Keratinocyte (primary cell): ENCODE results near the gene NHP2. TPM values are rescaled to one million over a fixed set of nuclear protein-coding genes. Genes with fewer than 3 reads are reported as not detected.
A peak's percentile ranks its signal among the peaks of the same experiment; 100 is the strongest.

Experiments used
- DNase-seq: peaks from one replicate; pipeline ENCODE4 v3.0.0-alpha.2; 2011; ENCODE audit warnings: low read depth, missing footprints, low spot score
- FAIRE-seq: peaks from 2 replicates; lab custom pipeline; 2011; peaks lifted over from hg19 to GRCh38; lab: Jason Lieb, UNC
- H2AFZ ChIP-seq: 2 replicates; pipeline ENCODE4 v1.6.0; 2012; ENCODE audit warnings: low read length, control low read depth, inconsistent platforms; ENCODE audit not compliant: control insufficient read depth
- H3K27ac ChIP-seq: 2 replicates; pipeline ENCODE4 v1.5.1; 2011; ENCODE audit warnings: low read length; ENCODE audit not compliant: control insufficient read depth, insufficient read depth
- H3K27me3 ChIP-seq: 3 replicates; pipeline ENCODE4 v1.6.0; 2011; ENCODE audit warnings: low read length; ENCODE audit not compliant: control insufficient read depth, insufficient read depth; ENCODE audit errors: extremely low read depth
- H3K36me3 ChIP-seq, 2 experiments: 2 replicates in 1 of 2; 3 replicates in 1 of 2; pipeline ENCODE4 v1.5.1; 2011; ENCODE audit warnings: low read length in 2 of 2, mild to moderate bottlenecking in 1 of 2; ENCODE audit not compliant: control insufficient read depth in 2 of 2, insufficient read depth in 2 of 2; ENCODE audit errors: extremely low read depth in 1 of 2
- H3K4me1 ChIP-seq: 3 replicates; pipeline ENCODE4 v1.5.1; 2011; ENCODE audit warnings: low read length; ENCODE audit not compliant: control insufficient read depth, insufficient read depth; ENCODE audit errors: extremely low read depth
- H3K4me2 ChIP-seq: 3 replicates; pipeline ENCODE4 v1.6.0; 2011; ENCODE audit warnings: low read depth, low read length; ENCODE audit not compliant: control insufficient read depth, insufficient read depth; ENCODE audit errors: extremely low read depth
- H3K4me3 ChIP-seq, 3 experiments: fragments of 200-600 bp in 1 of 3; sonication (generic) in 1 of 3; 2 replicates in 2 of 3; 3 replicates in 1 of 3; pipeline ENCODE4 v1.5.1; 2011 to 2016; ENCODE audit warnings: low read length in 3 of 3, mild to moderate bottlenecking in 3 of 3, control low read depth in 2 of 3, inconsistent platforms in 1 of 3, low read depth in 1 of 3, mixed read lengths in 1 of 3, mixed run types in 1 of 3, moderate library complexity in 1 of 3; ENCODE audit not compliant: control insufficient read depth in 2 of 3, insufficient read depth in 2 of 3; ENCODE audit errors: extremely low read depth in 1 of 3
- H3K79me2 ChIP-seq: 2 replicates; pipeline ENCODE4 v1.6.0; 2012; ENCODE audit warnings: low read length; ENCODE audit not compliant: control insufficient read depth, insufficient read depth
- H3K9ac ChIP-seq: 3 replicates; pipeline ENCODE4 v1.6.0; 2011; ENCODE audit warnings: low read length; ENCODE audit not compliant: control insufficient read depth, insufficient read depth; ENCODE audit errors: extremely low read depth
- H3K9me1 ChIP-seq: 3 replicates; pipeline ENCODE4 v1.6.0; 2011; ENCODE audit warnings: low read length; ENCODE audit not compliant: control insufficient read depth, insufficient read depth; ENCODE audit errors: extremely low read depth
- H3K9me3 ChIP-seq: 2 replicates; pipeline ENCODE4 v1.5.1; 2012; ENCODE audit warnings: low read depth, low read length; ENCODE audit not compliant: control insufficient read depth
- H4K20me1 ChIP-seq: 3 replicates; pipeline ENCODE4 v1.6.0; 2011; ENCODE audit warnings: low read length; ENCODE audit not compliant: control insufficient read depth, insufficient read depth; ENCODE audit errors: extremely low read depth
- CTCF ChIP-seq, 3 experiments: IDR thresholded peaks in 1 of 3; conservative IDR thresholded peaks in 1 of 3; optimal IDR thresholded peaks in 1 of 3; 2 replicates in 2 of 3; 3 replicates in 1 of 3; pipeline versions ENCODE3 to v1.5.1; 2011; ENCODE audit warnings: low read length in 3 of 3, mild to moderate bottlenecking in 3 of 3, moderate library complexity in 2 of 3, control low read depth in 1 of 3, inconsistent platforms in 1 of 3; ENCODE audit not compliant: insufficient read depth in 2 of 3; ENCODE audit errors: extremely low read depth in 1 of 3
- EZH2 ChIP-seq: IDR thresholded peaks from one replicate; pipeline ENCODE4 v1.6.1; 2012; ENCODE audit warnings: inconsistent platforms, mild to moderate bottlenecking, low read length, moderate library complexity
- dilution Hi-C: fragments of 300-500 bp; cut with MboI; formaldehyde crosslinking; loops from one replicate; pipeline ENCODE4 v1.7.0; 2020; ENCODE audit warnings: low sequenced_read_pairs; ENCODE audit not compliant: extremely low pct_ligation_motif_present
- polyA plus RNA-seq, 5 experiments: library from polyadenylated mRNA; depleted of rRNA in 3 of 5; stranded (reverse) in 3 of 5; stranded (forward) in 1 of 5; unstranded in 1 of 5; fragments of >200 nt; gene quantifications; 1 replicate in 1 of 5; 2 replicates in 3 of 5; 3 replicates in 1 of 5; pipeline versions ENCODE4 v1.2.1 to v1.2.3, GENCODE V29; 2011 to 2012; ENCODE audit warnings: missing spikeins in 2 of 5, low read depth in 1 of 5, low replicate concordance in 1 of 5

Gene NHP2
- polyA plus RNA-seq, 1 donor (not counting 4 experiments of a cell fraction or from before 2014, with no cell fraction given), result 186 TPM

GRCh38 chr5:178152491-178153444, 917 bp downstream of the NHP2 start:
- Histone ChIP-seq H3K4me1 (peaks cover 10% of the 10 kb centered on the region), H3K79me2 (peaks cover 23% of the 10 kb centered on the region), H3K4me2 (peak overlapping the region; percentile 94), H3K9me3 (no peaks in the 10 kb centered on the region), H4K20me1 (no peaks in the 10 kb centered on the region), H3K36me3 (peaks cover 24 to 30% of the 10 kb centered on the region in 2 experiments), H3K9me1 (no peaks in the 10 kb centered on the region), H3K27me3 (no peaks in the 10 kb centered on the region), H3K27ac (peak overlapping the region; percentile 76), H2AFZ (peak overlapping the region; percentile 76), H3K4me3 (peak overlapping the region; percentile 63 to 99 (median 97)), H3K9ac (peak overlapping the region; percentile 92)
- DNase-seq (no peak), FAIRE-seq (peak; percentile 29)
- no peak for TF ChIP-seq CTCF (optimal IDR thresholded peaks at IDR 0.05 in 1 of 3, IDR thresholded peaks at IDR 0.05 in 1 of 3, conservative IDR thresholded peaks at IDR 0.05 in 1 of 3; ENCODE audit: extremely low read depth in 1 of 3, insufficient read depth in 2 of 3, low read length in 3 of 3)
- TF ChIP-seq EZH2, result no peak
- dilution Hi-C loops, result no loop called here

GRCh38 chr5:178150977-178151734, 2.5 kb downstream of the NHP2 start:
- peak in 2 of 3 experiments; percentile 7 to 32 for TF ChIP-seq CTCF (optimal IDR thresholded peaks at IDR 0.05 in 1 of 3, IDR thresholded peaks at IDR 0.05 in 1 of 3, conservative IDR thresholded peaks at IDR 0.05 in 1 of 3; ENCODE audit: extremely low read depth in 1 of 3, insufficient read depth in 2 of 3, low read length in 3 of 3)
- TF ChIP-seq EZH2, result no peak
- no peak for DNase-seq
- peaks cover 20% of the 10 kb centered on the region for H3K4me1 ChIP-seq
- peaks cover 2% of the 10 kb centered on the region for H4K20me1 ChIP-seq
- peaks cover 23% of the 10 kb centered on the region for H3K79me2 ChIP-seq
- no peak overlapping the region for H3K9ac ChIP-seq
- H3K27me3 ChIP-seq, result no peaks in the 10 kb centered on the region
- no peak for FAIRE-seq
- no peak overlapping the region for H2AFZ ChIP-seq
- dilution Hi-C loops, result no loop called here
- no peaks in the 10 kb centered on the region for H3K9me1 ChIP-seq
- H3K4me2 ChIP-seq, result no peak overlapping the region
- no peaks in the 10 kb centered on the region for H3K9me3 ChIP-seq
- H3K4me3 ChIP-seq, result no peak overlapping the region
- H3K36me3 ChIP-seq, result peaks cover 28 to 45% of the 10 kb centered on the region in 2 experiments
- no peak overlapping the region for H3K27ac ChIP-seq
